ENCODE measurements around the gene TCEA2.

Gene TCEA2

GRCh38 chr20:64113444-64113775, 50.4 kb downstream of the TCEA2 start:
- TF ChIP-seq CTCF (IDR thresholded peaks at IDR 0.05; ENCODE audit: low read depth, low read length), result no peak
- no peak for DNase-seq
- Histone ChIP-seq H3K4me3 (ENCODE audit: low read depth, low read length) (no peak overlapping the region), H3K9me3 (ENCODE audit: severe bottlenecking) (no peaks in the 10 kb centered on the region), H3K27ac (no peak overlapping the region), H3K27me3 (ENCODE audit: insufficient read depth, low read depth, severe bottlenecking) (no peaks in the 10 kb centered on the region), H3K36me3 (no peaks in the 10 kb centered on the region)

DNA sequence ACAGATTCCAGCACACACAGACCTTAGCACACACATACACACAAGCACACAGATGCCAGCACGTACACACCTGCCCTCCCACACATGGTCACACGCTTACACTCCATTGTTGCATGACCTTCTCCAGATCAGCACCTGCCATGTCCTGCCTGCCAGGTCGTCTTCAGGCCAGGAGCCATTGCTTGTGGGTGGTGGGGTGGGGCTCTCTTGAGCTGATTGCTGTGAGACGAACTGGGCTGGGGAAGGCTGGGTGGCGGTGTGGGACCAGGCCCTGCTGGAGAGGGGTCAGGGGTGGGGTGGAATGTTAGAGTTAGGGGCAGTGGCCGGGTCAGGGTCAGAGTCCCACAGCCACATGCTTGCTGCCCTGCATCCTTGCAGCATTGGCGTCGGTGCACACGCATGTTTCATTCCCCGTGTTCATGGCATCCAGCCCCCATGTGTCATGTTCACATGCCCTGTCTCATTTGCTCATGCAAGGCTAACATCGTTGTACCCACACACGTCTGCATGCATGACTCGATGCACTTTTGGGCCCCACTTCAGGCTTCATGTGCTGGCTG, 50.9 kb downstream of the TCEA2 start:
- Histone ChIP-seq H3K9me3 (ENCODE audit: severe bottlenecking) (no peaks in the 10 kb centered on the region), H3K4me3 (ENCODE audit: low read depth, low read length) (no peak overlapping the region), H3K36me3 (no peaks in the 10 kb centered on the region), H3K27ac (no peak overlapping the region), H3K27me3 (ENCODE audit: insufficient read depth, low read depth, severe bottlenecking) (no peaks in the 10 kb centered on the region)
- DNase-seq, result no peak
- TF ChIP-seq CTCF (IDR thresholded peaks at IDR 0.05; ENCODE audit: low read depth, low read length), result no peak

DNA sequence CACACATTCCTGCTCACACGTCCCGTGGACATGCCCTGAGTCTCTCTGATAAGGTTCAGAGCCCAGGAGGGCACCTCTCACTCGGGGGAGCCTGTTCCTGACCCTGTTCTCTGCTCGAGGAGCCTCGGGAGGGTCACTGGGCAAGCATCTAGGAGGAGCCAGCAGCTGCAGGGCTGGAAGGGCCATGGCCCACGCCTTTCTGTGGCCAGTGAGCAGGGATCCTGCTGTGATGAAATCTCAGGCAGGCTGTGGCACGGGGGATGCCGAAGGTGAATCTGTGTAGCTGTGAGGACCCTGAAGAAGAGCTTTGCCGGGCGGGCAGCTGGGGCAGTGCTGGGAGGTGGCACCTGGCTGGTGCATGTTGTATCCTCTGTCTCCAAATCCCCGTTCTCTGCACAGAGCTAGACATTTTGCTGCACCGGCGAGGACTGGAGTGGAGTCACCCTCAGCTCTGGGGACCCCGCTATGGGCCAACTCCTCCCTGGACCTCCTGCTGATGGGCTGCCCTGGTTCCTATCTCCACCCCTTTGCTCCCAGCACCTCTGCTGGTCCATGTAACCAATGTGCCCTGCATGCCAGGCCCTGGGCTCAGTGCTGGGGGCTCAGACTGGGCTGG, 51.5 kb downstream of the TCEA2 start:
- TF ChIP-seq CTCF (IDR thresholded peaks at IDR 0.05; ENCODE audit: low read depth, low read length), result no peak
- Histone ChIP-seq H3K4me3 (ENCODE audit: low read depth, low read length) (no peak overlapping the region), H3K36me3 (no peaks in the 10 kb centered on the region), H3K27me3 (ENCODE audit: insufficient read depth, low read depth, severe bottlenecking) (no peaks in the 10 kb centered on the region), H3K9me3 (ENCODE audit: severe bottlenecking) (no peaks in the 10 kb centered on the region), H3K27ac (no peak overlapping the region)
- no peak for DNase-seq

DNA sequence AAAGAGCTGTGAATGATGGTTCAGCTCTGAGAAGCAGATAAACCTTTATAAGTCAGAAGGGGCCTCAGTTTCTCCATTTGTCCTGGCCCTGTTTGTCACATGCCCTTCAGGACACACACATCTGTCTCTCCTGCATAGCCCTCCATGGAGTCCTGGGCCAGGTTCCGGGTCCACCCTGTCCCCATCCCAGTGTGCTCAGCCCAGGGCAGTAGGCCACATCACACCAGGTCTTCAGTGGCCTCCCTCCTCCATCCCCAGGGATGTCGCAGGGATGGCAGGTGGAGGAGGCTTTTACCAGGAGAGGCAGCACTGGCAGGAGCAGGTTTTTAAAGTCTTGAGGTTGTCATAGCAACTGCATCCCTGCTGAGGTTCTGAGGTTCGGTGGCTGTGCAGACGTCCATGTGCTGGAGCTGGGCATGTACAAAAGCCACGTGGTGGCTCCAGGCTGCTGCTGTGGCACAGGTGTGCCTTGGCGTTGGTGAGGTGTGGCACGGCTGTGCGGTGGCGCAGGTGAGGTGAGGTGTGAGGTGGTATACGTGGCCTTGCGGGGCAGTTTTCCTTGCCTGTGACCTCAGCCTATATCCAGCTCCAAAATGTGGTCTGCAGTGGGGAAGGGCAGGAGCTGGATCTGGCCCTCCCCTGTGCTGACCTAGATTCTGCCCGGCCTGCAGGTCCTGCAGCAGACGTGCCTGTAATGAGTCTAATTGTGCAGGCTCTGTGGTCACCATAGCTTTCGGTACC, 52.3 kb downstream of the TCEA2 start:
- H3K36me3 ChIP-seq, result no peaks in the 10 kb centered on the region
- H3K4me3 ChIP-seq (ENCODE audit: low read depth, low read length), result no peak overlapping the region
- no peaks in the 10 kb centered on the region for H3K27me3 ChIP-seq (ENCODE audit: insufficient read depth, low read depth, severe bottlenecking)
- TF ChIP-seq CTCF (IDR thresholded peaks at IDR 0.05; ENCODE audit: low read depth, low read length), result no peak
- H3K27ac ChIP-seq, result no peak overlapping the region
- no peak for DNase-seq
- no peaks in the 10 kb centered on the region for H3K9me3 ChIP-seq (ENCODE audit: severe bottlenecking)

GRCh38 chr20:64116016-64116415, 53.0 kb downstream of the TCEA2 start:
- Histone ChIP-seq H3K4me3 (ENCODE audit: low read depth, low read length) (no peak overlapping the region), H3K36me3 (no peaks in the 10 kb centered on the region), H3K9me3 (ENCODE audit: severe bottlenecking) (no peaks in the 10 kb centered on the region), H3K27ac (no peak overlapping the region), H3K27me3 (ENCODE audit: insufficient read depth, low read depth, severe bottlenecking) (no peaks in the 10 kb centered on the region)
- DNase-seq, result no peak
- TF ChIP-seq CTCF (IDR thresholded peaks at IDR 0.05; ENCODE audit: low read depth, low read length), result no peak

All from WERI-Rb-1 (cell line).